WTC11 (cell line): Measurements from ENCODE around the gene EIF4ENIF1.

Experiments used
- ELF4 ChIP-seq: sonication (generic); formaldehyde crosslinking; IDR thresholded peaks from 2 replicates; pipeline ENCODE4 v1.8.1; 2022; ENCODE audit warnings: low read depth, mild to moderate bottlenecking, moderate library complexity, missing genetic modification reagents
- NFYB ChIP-seq: sonication (generic); formaldehyde crosslinking; conservative IDR thresholded peaks from 2 replicates; pipeline ENCODE4 v1.8.0; 2022; ENCODE audit warnings: low read depth, missing genetic modification reagents
- SP1 ChIP-seq: sonication (generic); formaldehyde crosslinking; conservative IDR thresholded peaks from 2 replicates; pipeline ENCODE4 v1.8.1; 2022; ENCODE audit warnings: missing genetic modification reagents
- TP53 ChIP-seq: sonication (generic); formaldehyde crosslinking; IDR thresholded peaks from 2 replicates; pipeline ENCODE4 v1.8.1; 2023; ENCODE audit warnings: mild to moderate bottlenecking, missing genetic modification reagents
- TF ChIP-seq, protein P1 (sequence below): fragments of 200-600 bp; IDR thresholded peaks from 2 replicates; pipeline ENCODE4 v1.8.0; 2022; ENCODE audit warnings: antibody characterized with exemption
- TF ChIP-seq, protein P2 (sequence below): sonication (generic); formaldehyde crosslinking; IDR thresholded peaks from 2 replicates; pipeline ENCODE4 v1.8.0; 2023; ENCODE audit warnings: mild to moderate bottlenecking, missing genetic modification reagents
- TF ChIP-seq, protein P3 (sequence below): sonication (generic); formaldehyde crosslinking; IDR thresholded peaks from 2 replicates; pipeline ENCODE4 v1.8.0; 2022; ENCODE audit warnings: mild to moderate bottlenecking, missing genetic modification reagents
- TF ChIP-seq, protein P4 (sequence below): sonication (generic); formaldehyde crosslinking; IDR thresholded peaks from 2 replicates; pipeline ENCODE4 v1.8.1; 2023; ENCODE audit warnings: mild to moderate bottlenecking, missing genetic modification reagents, moderate library complexity
- TF ChIP-seq, protein P5 (sequence below): sonication (generic); formaldehyde crosslinking; IDR thresholded peaks from 2 replicates; pipeline ENCODE4 v1.8.1; 2022; ENCODE audit warnings: low read depth, missing genetic modification reagents, borderline replicate concordance
- TF ChIP-seq, protein P6 (sequence below): sonication (generic); formaldehyde crosslinking; conservative IDR thresholded peaks from 2 replicates; pipeline ENCODE4 v1.8.1; 2022; ENCODE audit warnings: mild to moderate bottlenecking, missing genetic modification reagents

DNA sequence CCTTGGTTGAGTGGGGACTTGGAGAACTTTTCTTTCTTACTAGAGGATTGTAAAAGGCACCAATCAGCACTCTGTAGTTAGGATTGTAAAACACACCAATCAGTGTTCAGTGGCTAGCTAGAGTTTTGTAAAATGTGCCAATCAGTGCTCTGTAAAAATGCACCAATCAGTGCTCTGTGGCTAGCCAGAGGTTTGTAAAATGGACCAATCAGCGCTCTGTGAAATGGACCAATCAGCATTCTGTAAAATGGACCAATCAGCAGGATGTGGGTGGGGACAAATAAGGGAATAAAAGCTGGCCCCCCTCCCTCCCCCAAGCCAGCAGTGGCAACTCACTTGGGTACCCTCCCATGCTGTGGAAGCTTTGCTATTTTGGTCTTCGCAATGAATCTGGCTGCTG lies 95.7 kb downstream of the EIF4ENIF1 start:
- TF ChIP-seq, protein P1, sequence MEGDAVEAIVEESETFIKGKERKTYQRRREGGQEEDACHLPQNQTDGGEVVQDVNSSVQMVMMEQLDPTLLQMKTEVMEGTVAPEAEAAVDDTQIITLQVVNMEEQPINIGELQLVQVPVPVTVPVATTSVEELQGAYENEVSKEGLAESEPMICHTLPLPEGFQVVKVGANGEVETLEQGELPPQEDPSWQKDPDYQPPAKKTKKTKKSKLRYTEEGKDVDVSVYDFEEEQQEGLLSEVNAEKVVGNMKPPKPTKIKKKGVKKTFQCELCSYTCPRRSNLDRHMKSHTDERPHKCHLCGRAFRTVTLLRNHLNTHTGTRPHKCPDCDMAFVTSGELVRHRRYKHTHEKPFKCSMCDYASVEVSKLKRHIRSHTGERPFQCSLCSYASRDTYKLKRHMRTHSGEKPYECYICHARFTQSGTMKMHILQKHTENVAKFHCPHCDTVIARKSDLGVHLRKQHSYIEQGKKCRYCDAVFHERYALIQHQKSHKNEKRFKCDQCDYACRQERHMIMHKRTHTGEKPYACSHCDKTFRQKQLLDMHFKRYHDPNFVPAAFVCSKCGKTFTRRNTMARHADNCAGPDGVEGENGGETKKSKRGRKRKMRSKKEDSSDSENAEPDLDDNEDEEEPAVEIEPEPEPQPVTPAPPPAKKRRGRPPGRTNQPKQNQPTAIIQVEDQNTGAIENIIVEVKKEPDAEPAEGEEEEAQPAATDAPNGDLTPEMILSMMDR = no peak
- TF ChIP-seq NFYB (CRISPR knock-in tag) = peak; percentile 79
- no peak for TF ChIP-seq ELF4 (CRISPR knock-in tag)
- TF ChIP-seq, protein P2, sequence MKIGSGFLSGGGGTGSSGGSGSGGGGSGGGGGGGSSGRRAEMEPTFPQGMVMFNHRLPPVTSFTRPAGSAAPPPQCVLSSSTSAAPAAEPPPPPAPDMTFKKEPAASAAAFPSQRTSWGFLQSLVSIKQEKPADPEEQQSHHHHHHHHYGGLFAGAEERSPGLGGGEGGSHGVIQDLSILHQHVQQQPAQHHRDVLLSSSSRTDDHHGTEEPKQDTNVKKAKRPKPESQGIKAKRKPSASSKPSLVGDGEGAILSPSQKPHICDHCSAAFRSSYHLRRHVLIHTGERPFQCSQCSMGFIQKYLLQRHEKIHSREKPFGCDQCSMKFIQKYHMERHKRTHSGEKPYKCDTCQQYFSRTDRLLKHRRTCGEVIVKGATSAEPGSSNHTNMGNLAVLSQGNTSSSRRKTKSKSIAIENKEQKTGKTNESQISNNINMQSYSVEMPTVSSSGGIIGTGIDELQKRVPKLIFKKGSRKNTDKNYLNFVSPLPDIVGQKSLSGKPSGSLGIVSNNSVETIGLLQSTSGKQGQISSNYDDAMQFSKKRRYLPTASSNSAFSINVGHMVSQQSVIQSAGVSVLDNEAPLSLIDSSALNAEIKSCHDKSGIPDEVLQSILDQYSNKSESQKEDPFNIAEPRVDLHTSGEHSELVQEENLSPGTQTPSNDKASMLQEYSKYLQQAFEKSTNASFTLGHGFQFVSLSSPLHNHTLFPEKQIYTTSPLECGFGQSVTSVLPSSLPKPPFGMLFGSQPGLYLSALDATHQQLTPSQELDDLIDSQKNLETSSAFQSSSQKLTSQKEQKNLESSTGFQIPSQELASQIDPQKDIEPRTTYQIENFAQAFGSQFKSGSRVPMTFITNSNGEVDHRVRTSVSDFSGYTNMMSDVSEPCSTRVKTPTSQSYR (CRISPR knock-in tag) = no peak
- no peak for TF ChIP-seq TP53 (CRISPR knock-in tag)
- TF ChIP-seq, protein P3, sequence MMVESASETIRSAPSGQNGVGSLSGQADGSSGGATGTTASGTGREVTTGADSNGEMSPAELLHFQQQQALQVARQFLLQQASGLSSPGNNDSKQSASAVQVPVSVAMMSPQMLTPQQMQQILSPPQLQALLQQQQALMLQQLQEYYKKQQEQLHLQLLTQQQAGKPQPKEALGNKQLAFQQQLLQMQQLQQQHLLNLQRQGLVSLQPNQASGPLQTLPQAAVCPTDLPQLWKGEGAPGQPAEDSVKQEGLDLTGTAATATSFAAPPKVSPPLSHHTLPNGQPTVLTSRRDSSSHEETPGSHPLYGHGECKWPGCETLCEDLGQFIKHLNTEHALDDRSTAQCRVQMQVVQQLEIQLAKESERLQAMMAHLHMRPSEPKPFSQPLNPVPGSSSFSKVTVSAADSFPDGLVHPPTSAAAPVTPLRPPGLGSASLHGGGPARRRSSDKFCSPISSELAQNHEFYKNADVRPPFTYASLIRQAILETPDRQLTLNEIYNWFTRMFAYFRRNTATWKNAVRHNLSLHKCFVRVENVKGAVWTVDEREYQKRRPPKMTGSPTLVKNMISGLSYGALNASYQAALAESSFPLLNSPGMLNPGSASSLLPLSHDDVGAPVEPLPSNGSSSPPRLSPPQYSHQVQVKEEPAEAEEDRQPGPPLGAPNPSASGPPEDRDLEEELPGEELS (CRISPR knock-in tag) = no peak
- TF ChIP-seq, protein P4, sequence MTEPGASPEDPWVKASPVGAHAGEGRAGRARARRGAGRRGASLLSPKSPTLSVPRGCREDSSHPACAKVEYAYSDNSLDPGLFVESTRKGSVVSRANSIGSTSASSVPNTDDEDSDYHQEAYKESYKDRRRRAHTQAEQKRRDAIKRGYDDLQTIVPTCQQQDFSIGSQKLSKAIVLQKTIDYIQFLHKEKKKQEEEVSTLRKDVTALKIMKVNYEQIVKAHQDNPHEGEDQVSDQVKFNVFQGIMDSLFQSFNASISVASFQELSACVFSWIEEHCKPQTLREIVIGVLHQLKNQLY (CRISPR knock-in tag) = no peak
- no peak for TF ChIP-seq SP1
- TF ChIP-seq, protein P5, sequence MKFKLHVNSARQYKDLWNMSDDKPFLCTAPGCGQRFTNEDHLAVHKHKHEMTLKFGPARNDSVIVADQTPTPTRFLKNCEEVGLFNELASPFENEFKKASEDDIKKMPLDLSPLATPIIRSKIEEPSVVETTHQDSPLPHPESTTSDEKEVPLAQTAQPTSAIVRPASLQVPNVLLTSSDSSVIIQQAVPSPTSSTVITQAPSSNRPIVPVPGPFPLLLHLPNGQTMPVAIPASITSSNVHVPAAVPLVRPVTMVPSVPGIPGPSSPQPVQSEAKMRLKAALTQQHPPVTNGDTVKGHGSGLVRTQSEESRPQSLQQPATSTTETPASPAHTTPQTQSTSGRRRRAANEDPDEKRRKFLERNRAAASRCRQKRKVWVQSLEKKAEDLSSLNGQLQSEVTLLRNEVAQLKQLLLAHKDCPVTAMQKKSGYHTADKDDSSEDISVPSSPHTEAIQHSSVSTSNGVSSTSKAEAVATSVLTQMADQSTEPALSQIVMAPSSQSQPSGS (CRISPR knock-in tag) = no peak
- TF ChIP-seq, protein P6, sequence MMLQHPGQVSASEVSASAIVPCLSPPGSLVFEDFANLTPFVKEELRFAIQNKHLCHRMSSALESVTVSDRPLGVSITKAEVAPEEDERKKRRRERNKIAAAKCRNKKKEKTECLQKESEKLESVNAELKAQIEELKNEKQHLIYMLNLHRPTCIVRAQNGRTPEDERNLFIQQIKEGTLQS (CRISPR knock-in tag) = no peak
